Measurements from ENCODE around the gene LMTK2.

The LMTK2 gene

GRCh38 chr7:98106647-98107312, at the start of gene LMTK2:
Gene LMTK2, plus strand, starts transcription at chr7:98106862. Its CDS starts 316 bp downstream, at chr7:98107178.
- peak; percentile 91 for DNase-seq

GRCh38 chr7:98057157-98057556, 49.5 kb upstream of the LMTK2 start:
- no peak for DNase-seq

GRCh38 chr7:98058186-98058585, 48.5 kb upstream of the LMTK2 start:
- no peak for DNase-seq

GRCh38 chr7:98064233-98064632, 42.4 kb upstream of the LMTK2 start:
- DNase-seq, result no peak

GRCh38 chr7:98066208-98066607, 40.5 kb upstream of the LMTK2 start:
- DNase-seq, result no peak

- no peak for DNase-seq
These were observed 39.6 kb upstream of the LMTK2 start for GRCh38 chr7:98066934-98067507.

- no peak for DNase-seq
These were observed 33.6 kb upstream of the LMTK2 start for GRCh38 chr7:98073047-98073446.

GRCh38 chr7:98075801-98076200, 30.9 kb upstream of the LMTK2 start:
- no peak for DNase-seq

- no peak for DNase-seq
These were observed 28.9 kb upstream of the LMTK2 start for GRCh38 chr7:98077762-98078161.

- DNase-seq, result peak; percentile 12
These were observed 28.3 kb upstream of the LMTK2 start for GRCh38 chr7:98078197-98078870.

GRCh38 chr7:98079891-98080648, 26.6 kb upstream of the LMTK2 start:
- peak; percentile 70 for DNase-seq

- no peak for DNase-seq
These were observed 25.3 kb upstream of the LMTK2 start for GRCh38 chr7:98081319-98081718.

GRCh38 chr7:98084631-98085030, 22.0 kb upstream of the LMTK2 start:
- no peak for DNase-seq

GRCh38 chr7:98085674-98086073, 21.0 kb upstream of the LMTK2 start:
- DNase-seq, result peak; percentile 12

GRCh38 chr7:98086281-98086718, 20.4 kb upstream of the LMTK2 start:
- DNase-seq, result peak; percentile 83

GRCh38 chr7:98088109-98088508, 18.6 kb upstream of the LMTK2 start:
- no peak for DNase-seq

- no peak for DNase-seq
These were observed 16.5 kb upstream of the LMTK2 start for GRCh38 chr7:98090116-98090515.

- DNase-seq, result no peak
These were observed 15.6 kb upstream of the LMTK2 start for GRCh38 chr7:98091061-98091460.

GRCh38 chr7:98091523-98091922, 15.1 kb upstream of the LMTK2 start:
- DNase-seq, result no peak

GRCh38 chr7:98097042-98097645, 9.5 kb upstream of the LMTK2 start:
- no peak for DNase-seq

- no peak for DNase-seq
These were observed 6.6 kb upstream of the LMTK2 start for GRCh38 chr7:98100088-98100487.

GRCh38 chr7:98102170-98102569, 4.5 kb upstream of the LMTK2 start:
- DNase-seq, result no peak

GRCh38 chr7:98105942-98106544, 619 bp upstream of the LMTK2 start:
- no peak for DNase-seq

Data from COR-L47 (cell line).